Tibial artery (tissue), 4 donors: ENCODE results near the gene DNHD1.

Source experiments
- DNase-seq, 2 donors: peaks; one replicate each; pipeline ENCODE4 v3.0.0-alpha.2; 2019
- H3K27ac ChIP-seq, 2 donors: fragments of 200-600 bp; sonication (generic) in 1 of 2; 1 replicate in 1 of 2; 2 replicates in 1 of 2; pipeline ENCODE4 v1.5.1; 2018 to 2019; ENCODE audit warnings: mild to moderate bottlenecking in 1 of 2
- H3K27me3 ChIP-seq, 2 donors: fragments of 200-600 bp; sonication (generic) in 1 of 2; one replicate each; pipeline versions ENCODE4 v1.5.1 to v1.6.0; 2016 to 2019
- H3K36me3 ChIP-seq, 3 donors: fragments of 200-600 bp; sonication (generic) in 2 of 3; one replicate each; pipeline ENCODE4 v1.5.1; 2016 to 2019; ENCODE audit warnings: mild to moderate bottlenecking in 2 of 3
- H3K4me1 ChIP-seq, 4 donors: fragments of 200-600 bp; sonication (generic) in 2 of 4; 1 replicate in 3 of 4; 2 replicates in 1 of 4; pipeline ENCODE4 v1.5.1; 2016 to 2019
- H3K4me3 ChIP-seq, 2 donors: fragments of 200-600 bp; sonication (generic) in 1 of 2; 1 replicate in 1 of 2; 2 replicates in 1 of 2; pipeline ENCODE4 v1.5.1; 2018 to 2019; ENCODE audit warnings: mild to moderate bottlenecking in 2 of 2
- H3K9me3 ChIP-seq, 3 donors: fragments of 200-600 bp; sonication (generic) in 1 of 3; one replicate each; pipeline ENCODE4 v1.5.1; 2016 to 2019
- intact Hi-C: fragments of 100-400 bp; cut with DNase I; formaldehyde crosslinking; loops from one replicate; pipeline ENCODE4 v1.15.0; 2023; ENCODE audit warnings: low total_unique reads
- TF ChIP-seq, protein P1 (sequence below), 2 experiments: fragments of 200-600 bp in 1 of 2; fragments of 450-650 bp in 1 of 2; IDR thresholded peaks; one replicate each; pipeline ENCODE4 v1.5.1; 2017 to 2019; ENCODE audit warnings: antibody characterized with exemption in 2 of 2, mild to moderate bottlenecking in 1 of 2, moderate library complexity in 1 of 2

Gene DNHD1

GRCh38 chr11:6578134-6578533, 81.1 kb downstream of the DNHD1 start:
- Histone ChIP-seq H3K27ac (peak overlapping the region in 1 of 2 donors; percentile 59), H3K4me3 (no peak overlapping the region), H3K36me3 (no peaks in the 10 kb centered on the region), H3K27me3 (no peaks in the 10 kb centered on the region), H3K9me3 (no peaks in the 10 kb centered on the region), H3K4me1 (peaks cover 0 to 13% (median 8%) of the 10 kb centered on the region in 4 donors)
- DNase-seq: no peak
- intact Hi-C loops: no loop called here
- TF ChIP-seq, protein P1, sequence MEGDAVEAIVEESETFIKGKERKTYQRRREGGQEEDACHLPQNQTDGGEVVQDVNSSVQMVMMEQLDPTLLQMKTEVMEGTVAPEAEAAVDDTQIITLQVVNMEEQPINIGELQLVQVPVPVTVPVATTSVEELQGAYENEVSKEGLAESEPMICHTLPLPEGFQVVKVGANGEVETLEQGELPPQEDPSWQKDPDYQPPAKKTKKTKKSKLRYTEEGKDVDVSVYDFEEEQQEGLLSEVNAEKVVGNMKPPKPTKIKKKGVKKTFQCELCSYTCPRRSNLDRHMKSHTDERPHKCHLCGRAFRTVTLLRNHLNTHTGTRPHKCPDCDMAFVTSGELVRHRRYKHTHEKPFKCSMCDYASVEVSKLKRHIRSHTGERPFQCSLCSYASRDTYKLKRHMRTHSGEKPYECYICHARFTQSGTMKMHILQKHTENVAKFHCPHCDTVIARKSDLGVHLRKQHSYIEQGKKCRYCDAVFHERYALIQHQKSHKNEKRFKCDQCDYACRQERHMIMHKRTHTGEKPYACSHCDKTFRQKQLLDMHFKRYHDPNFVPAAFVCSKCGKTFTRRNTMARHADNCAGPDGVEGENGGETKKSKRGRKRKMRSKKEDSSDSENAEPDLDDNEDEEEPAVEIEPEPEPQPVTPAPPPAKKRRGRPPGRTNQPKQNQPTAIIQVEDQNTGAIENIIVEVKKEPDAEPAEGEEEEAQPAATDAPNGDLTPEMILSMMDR (IDR thresholded peaks at IDR 0.05): no peak

DNA sequence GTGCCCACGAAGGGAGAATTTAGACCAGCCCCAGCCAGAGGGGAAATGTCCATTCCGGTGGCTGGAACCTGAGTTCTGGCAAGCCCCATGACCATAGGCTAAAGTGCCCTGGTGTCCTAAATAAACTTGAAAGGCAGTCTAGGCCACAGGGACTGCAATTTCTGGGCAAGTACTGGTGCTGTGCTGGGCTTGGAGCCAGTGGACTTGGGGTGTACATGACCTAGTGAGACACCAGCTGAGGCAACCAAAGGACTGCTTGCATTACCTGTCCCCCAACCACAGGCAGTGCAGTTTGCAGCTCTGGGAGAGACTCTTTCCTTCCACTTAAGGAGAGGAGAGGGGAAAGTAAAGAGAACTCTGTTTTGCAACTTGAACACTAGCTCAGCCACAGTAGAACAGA, 82.6 kb downstream of the DNHD1 start:
- H3K4me1 ChIP-seq: peaks cover 0 to 13% (median 8%) of the 10 kb centered on the region in 4 donors
- H3K27me3 ChIP-seq: no peaks in the 10 kb centered on the region
- H3K4me3 ChIP-seq: no peak overlapping the region
- no peak for DNase-seq
- intact Hi-C loops: loop anchor here (10.0 kb wide), 1 partner anchor 45 kb away; no protein-coding TSS in a partner anchor
- TF ChIP-seq, protein P1 (IDR thresholded peaks at IDR 0.05): no peak
- H3K27ac ChIP-seq: no peak overlapping the region
- peaks cover 0 to 10% (median 8%) of the 10 kb centered on the region in 3 donors for H3K9me3 ChIP-seq
- no peaks in the 10 kb centered on the region for H3K36me3 ChIP-seq

DNA sequence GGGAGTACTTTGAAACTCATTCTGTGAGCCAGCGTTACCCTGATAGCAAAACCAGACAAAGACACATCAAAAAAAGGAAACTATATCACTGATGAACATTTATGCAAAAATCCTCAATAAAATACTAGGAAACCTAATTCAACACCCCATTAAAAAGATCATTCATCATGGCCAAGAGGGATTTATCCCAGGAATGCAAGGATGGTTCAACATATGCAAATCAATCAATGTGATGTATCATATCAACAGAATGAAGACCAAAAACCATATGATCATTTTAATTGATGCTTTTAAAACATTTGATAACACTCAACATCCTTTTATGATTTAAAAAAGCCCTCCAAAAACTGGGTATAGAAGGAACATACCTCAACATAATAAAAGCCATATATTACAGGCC, 86.5 kb downstream of the DNHD1 start:
- H3K9me3 ChIP-seq: peaks cover 0 to 10% (median 8%) of the 10 kb centered on the region in 3 donors
- no peak for DNase-seq
- peaks cover 0 to 4% (median 0%) of the 10 kb centered on the region in 3 donors for H3K36me3 ChIP-seq
- H3K4me1 ChIP-seq: peaks cover 0 to 19% (median 9%) of the 10 kb centered on the region in 4 donors
- H3K27me3 ChIP-seq: no peaks in the 10 kb centered on the region
- no peak overlapping the region for H3K4me3 ChIP-seq
- TF ChIP-seq, protein P1 (IDR thresholded peaks at IDR 0.05): no peak
- intact Hi-C loops: loop anchor here (10.0 kb wide), 1 partner anchor 49 kb away; no protein-coding TSS in a partner anchor
- H3K27ac ChIP-seq: no peak overlapping the region

DNA sequence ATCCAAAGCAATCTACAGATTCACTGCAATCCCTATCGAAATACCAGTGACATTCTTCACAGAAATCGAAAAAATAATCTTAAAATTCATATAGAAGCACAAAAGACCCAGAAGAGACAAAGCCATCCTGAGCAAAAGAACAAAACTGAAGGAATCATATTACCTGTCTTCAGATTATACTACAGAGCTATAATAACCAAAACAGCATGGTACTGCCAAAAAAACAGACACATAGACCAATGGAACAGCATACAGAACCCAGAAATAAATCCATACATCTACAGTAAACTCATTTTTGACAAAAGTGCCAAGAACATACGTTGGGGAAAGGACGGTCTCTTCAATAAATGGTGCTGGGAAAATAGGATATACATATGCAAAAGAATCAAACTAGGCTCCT, 87.4 kb downstream of the DNHD1 start:
- Histone ChIP-seq H3K9me3 (peaks cover 0 to 10% (median 8%) of the 10 kb centered on the region in 3 donors), H3K36me3 (peaks cover 0 to 4% (median 0%) of the 10 kb centered on the region in 3 donors), H3K27me3 (no peaks in the 10 kb centered on the region), H3K4me1 (peaks cover 0 to 19% (median 9%) of the 10 kb centered on the region in 4 donors), H3K4me3 (no peak overlapping the region), H3K27ac (no peak overlapping the region)
- no peak for DNase-seq
- TF ChIP-seq, protein P1 (IDR thresholded peaks at IDR 0.05): no peak
- intact Hi-C loops: loop anchor here (10.0 kb wide), 1 partner anchor 50 kb away; no protein-coding TSS in a partner anchor

DNA sequence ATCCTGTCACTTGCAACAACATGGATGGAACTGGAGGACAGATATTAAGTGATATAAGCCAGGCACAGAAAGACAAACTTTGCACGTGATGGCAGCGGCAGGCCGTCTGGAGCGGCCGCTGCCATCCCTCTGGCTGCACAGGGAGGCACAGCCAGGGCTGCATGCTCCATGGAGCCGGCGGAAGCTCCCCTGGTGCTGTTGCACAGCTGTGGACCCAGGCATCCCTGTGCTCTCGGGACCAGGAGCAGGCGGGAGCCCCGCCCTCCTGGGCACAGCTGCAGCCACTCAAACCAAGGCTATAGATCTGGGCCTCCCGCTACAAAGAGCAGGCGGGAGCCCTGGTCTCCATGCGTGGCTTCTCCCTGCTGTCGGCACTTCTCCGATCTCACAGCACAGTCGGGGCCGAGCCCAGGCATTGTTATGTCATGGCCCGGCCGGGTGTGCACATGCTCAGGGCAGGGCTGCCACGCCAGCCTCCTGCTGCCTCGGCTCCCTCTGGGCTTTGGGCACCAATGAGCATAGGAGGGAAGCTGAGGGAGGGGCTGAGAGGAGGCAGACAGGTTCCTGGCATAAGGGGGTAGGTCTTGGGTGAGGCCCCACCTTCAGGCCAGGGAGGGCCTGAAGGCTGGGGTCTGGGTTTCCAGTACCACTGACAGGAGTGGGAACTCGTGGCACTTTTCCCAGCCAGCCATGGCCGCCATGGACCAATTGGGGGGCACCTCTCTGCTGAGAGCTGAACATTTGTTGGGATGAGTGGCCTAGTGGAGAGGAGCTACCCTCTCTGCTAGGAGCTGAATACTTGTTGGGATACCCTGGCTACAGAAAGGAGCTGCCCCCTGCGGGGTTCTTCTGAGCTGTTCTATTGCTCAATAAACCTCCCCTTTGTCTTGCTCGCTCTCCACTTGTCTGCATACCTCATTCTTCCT, 89.6 kb downstream of the DNHD1 start:
- Histone ChIP-seq H3K4me3 (no peak overlapping the region), H3K27me3 (no peaks in the 10 kb centered on the region), H3K4me1 (peaks cover 0 to 19% (median 9%) of the 10 kb centered on the region in 4 donors), H3K27ac (peak overlapping the region in 1 of 2 donors; percentile 56), H3K9me3 (peaks cover 0 to 10% (median 8%) of the 10 kb centered on the region in 3 donors), H3K36me3 (peaks cover 0 to 4% (median 0%) of the 10 kb centered on the region in 3 donors)
- intact Hi-C loops: loop anchor here (10.0 kb wide), 1 partner anchor 52 kb away; no protein-coding TSS in a partner anchor
- TF ChIP-seq, protein P1 (IDR thresholded peaks at IDR 0.05): no peak
- no peak for DNase-seq
